BLaER1 (cell line): ENCODE results near the gene ATF7.
A peak's percentile ranks its signal among the peaks of the same experiment; 100 is the strongest.

Experiments
- H3K27ac ChIP-seq: shearing (Covaris generic); formaldehyde crosslinking; 2 replicates; pipeline ENCODE4 v1.8.1; 2022
- H3K27me3 ChIP-seq: shearing (Covaris generic); formaldehyde crosslinking; 2 replicates; pipeline ENCODE4 v1.8.1; 2022
- H3K36me3 ChIP-seq: shearing (Covaris generic); formaldehyde crosslinking; 2 replicates; pipeline ENCODE4 v1.8.1; 2022
- H3K4me1 ChIP-seq: shearing (Covaris generic); formaldehyde crosslinking; 2 replicates; pipeline ENCODE4 v1.8.1; 2022
- H3K4me2 ChIP-seq: shearing (Covaris generic); formaldehyde crosslinking; 2 replicates; pipeline ENCODE4 v1.8.1; 2022
- H3K4me3 ChIP-seq: shearing (Covaris generic); formaldehyde crosslinking; 2 replicates; pipeline ENCODE4 v1.8.1; 2022
- H3K9ac ChIP-seq: shearing (Covaris generic); formaldehyde crosslinking; 2 replicates; pipeline ENCODE4 v1.8.1; 2022
- H3K9me3 ChIP-seq: shearing (Covaris generic); formaldehyde crosslinking; 2 replicates; pipeline ENCODE4 v1.8.1; 2022
- H4K20me1 ChIP-seq: shearing (Covaris generic); formaldehyde crosslinking; 2 replicates; pipeline ENCODE4 v1.8.1; 2022
- Cebpa-rat ChIP-seq: shearing (Covaris generic); IDR thresholded peaks from 2 replicates; pipeline ENCODE4 v1.8.1; 2022

The ATF7 gene

GRCh38 chr12:53631721-53632120, 5.5 kb upstream of the ATF7 start:
- Histone ChIP-seq H3K27me3 (no peaks in the 10 kb centered on the region), H3K27ac (no peak overlapping the region), H3K36me3 (no peaks in the 10 kb centered on the region), H3K4me2 (no peak overlapping the region), H3K9me3 (peaks cover 26% of the 10 kb centered on the region), H3K9ac (no peak overlapping the region), H4K20me1 (no peaks in the 10 kb centered on the region), H3K4me1 (peaks cover 8% of the 10 kb centered on the region), H3K4me3 (no peak overlapping the region)
- TF ChIP-seq Cebpa-rat = no peak

- no peak for TF ChIP-seq Cebpa-rat
- Histone ChIP-seq H3K27ac (no peak overlapping the region), H3K9ac (no peak overlapping the region), H3K4me1 (peaks cover 35% of the 10 kb centered on the region), H3K27me3 (no peaks in the 10 kb centered on the region), H3K4me3 (no peak overlapping the region), H3K4me2 (no peak overlapping the region), H3K36me3 (no peaks in the 10 kb centered on the region), H3K9me3 (peaks cover 10% of the 10 kb centered on the region), H4K20me1 (no peaks in the 10 kb centered on the region)
Observed at GRCh38 chr12:53627919-53628318, 1.7 kb upstream of the ATF7 start.

DNA sequence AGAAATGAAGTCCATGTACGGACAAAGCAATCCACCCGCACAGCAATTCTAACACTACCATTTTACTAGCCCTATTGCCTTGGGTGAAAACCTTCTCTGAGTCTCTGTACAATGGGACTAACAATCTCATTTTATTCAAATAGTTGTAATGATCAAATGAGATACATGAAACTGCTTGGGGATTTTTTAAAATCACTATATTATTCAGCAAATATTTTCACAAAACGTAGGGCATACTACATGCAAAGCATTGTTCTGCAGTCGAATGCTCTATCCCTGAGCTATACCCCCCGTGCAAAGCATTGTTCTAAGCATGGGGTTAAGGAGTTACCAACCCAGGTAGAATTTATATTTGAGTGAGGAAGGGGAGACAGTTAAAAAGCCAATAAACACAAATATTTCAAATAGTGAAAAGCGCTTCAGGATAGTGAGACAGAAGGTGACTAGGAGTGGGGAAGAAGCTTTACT, 554 bp upstream of the ATF7 start:
- no peak for TF ChIP-seq Cebpa-rat
- Histone ChIP-seq H3K4me1 (peaks cover 47% of the 10 kb centered on the region), H3K36me3 (0 out of 2 replicates have a peak, but pooled peaks cover 3% of the 10 kb centered on the region), H3K27me3 (no peaks in the 10 kb centered on the region), H3K9me3 (peaks cover 5% of the 10 kb centered on the region; the same call in 1 of the 2 replicates), H4K20me1 (no peaks in the 10 kb centered on the region), H3K4me2 (peak overlapping the region; percentile 85), H3K9ac (peak overlapping the region; percentile 98), H3K27ac (peak overlapping the region; percentile 97), H3K4me3 (peak overlapping the region; percentile 73)

DNA sequence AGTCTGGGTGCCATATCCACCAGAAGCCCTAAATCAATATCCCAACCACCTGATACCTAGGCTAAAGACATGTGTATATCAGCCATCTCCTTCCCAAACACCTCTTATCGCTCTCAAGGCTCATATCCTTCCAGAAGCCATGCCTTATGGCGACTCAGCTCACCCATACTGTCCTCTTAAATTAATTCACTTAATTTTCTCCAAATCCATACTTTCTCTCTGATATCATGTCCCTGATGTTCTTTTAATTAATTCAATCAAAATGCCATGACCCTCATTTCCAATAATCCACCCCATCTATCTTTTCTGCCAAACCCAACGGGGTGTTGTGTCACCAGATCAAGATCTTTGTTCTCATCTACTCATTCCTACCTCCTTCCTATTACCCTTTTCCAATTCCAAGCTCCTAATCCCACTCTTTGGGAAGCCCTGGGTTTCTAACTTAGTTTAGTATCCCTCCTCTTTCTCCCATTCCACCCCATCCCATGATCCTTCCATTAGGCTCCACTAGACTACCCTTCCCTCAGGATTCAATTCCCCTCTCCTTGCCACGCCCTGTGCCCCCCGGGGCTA, 723 bp downstream of the ATF7 start:
- Histone ChIP-seq H3K27ac (peak overlapping the region; percentile 97), H3K9me3 (no peaks in the 10 kb centered on the region), H3K4me1 (peaks cover 51% of the 10 kb centered on the region), H3K9ac (peak overlapping the region; percentile 98), H3K4me3 (peak overlapping the region; percentile 73), H3K27me3 (no peaks in the 10 kb centered on the region), H4K20me1 (no peaks in the 10 kb centered on the region), H3K4me2 (peak overlapping the region; percentile 96), H3K36me3 (0 out of 2 replicates have a peak, but pooled peaks cover 3% of the 10 kb centered on the region)
- no peak for TF ChIP-seq Cebpa-rat

- Histone ChIP-seq H3K27ac (peak overlapping the region; percentile 97; the same call in 1 of the 2 replicates), H3K4me1 (peaks cover 52% of the 10 kb centered on the region), H3K9me3 (no peaks in the 10 kb centered on the region), H3K27me3 (no peaks in the 10 kb centered on the region), H3K36me3 (0 out of 2 replicates have a peak, but pooled peaks cover 3% of the 10 kb centered on the region), H3K9ac (peak overlapping the region; percentile 98), H3K4me3 (peak overlapping the region; percentile 73), H3K4me2 (peak overlapping the region; percentile 96), H4K20me1 (no peaks in the 10 kb centered on the region)
- TF ChIP-seq Cebpa-rat = no peak
Observed at GRCh38 chr12:53624956-53625355, 1.2 kb downstream of the ATF7 start.

DNA sequence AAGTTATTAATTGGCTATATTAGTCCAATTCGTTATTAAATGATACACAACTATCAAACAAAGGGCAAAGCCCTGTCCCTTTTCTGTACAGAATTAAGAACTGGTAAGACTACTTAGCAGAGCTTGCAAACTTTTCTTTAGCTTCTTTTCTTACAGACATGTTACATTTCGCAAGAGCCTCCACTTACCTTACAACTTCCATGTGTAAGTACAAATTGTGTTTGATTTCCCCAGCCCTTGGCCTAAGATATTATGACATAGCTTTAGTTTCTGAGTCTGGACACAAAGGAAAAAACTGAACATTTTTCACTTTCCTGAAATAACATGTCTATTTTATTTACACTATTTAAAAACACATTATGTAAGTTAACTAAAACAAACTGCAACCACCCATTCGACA, 1.7 kb downstream of the ATF7 start:
- peak overlapping the region; percentile 73 for H3K4me3 ChIP-seq
- no peaks in the 10 kb centered on the region for H3K9me3 ChIP-seq
- H3K36me3 ChIP-seq = 0 out of 2 replicates have a peak, but pooled peaks cover 3% of the 10 kb centered on the region
- no peaks in the 10 kb centered on the region for H4K20me1 ChIP-seq
- H3K4me2 ChIP-seq = peak overlapping the region; percentile 96
- H3K9ac ChIP-seq = peak overlapping the region; percentile 98
- peak overlapping the region; percentile 97; the same call in 1 of the 2 replicates for H3K27ac ChIP-seq
- peaks cover 57% of the 10 kb centered on the region for H3K4me1 ChIP-seq
- no peaks in the 10 kb centered on the region for H3K27me3 ChIP-seq
- no peak for TF ChIP-seq Cebpa-rat

DNA sequence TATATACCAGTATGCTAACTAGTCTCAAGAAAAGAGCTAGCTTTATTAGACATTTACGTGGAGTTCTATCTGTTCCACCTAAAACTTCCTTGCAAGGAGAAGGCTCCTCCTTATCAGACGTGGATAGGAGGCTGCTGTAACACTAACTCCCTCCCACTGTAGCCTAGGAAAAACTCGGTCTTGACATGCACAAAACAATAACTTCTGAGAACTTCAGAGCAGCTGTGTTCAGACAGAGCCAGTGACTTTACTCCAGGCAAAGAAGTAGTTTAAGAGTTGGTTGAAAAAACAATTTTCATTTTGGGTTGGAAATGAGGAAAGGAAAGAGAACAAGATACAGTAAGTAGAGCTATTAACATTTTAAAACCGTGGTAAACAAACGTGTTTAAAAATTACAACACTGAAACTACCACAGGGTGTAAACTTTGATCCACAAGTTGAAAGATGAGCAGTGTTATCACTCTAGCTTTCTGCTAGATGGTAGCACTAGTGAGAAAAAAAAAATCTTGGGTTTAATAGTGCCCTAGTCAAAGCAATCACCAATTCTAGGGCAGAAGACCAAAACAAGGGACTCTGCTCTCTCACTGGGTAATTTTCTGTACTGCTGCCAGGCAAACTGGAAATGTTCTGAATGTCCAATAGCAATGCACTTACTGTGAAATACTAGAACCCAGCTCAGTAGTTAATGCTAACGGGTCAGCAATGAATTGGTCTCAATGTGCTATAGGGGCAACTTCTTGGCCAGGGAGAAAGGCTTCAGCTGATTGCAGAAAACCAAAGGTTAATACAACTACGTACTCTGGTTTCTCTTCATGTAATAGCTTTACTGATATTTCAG, 2.4 kb downstream of the ATF7 start:
- Histone ChIP-seq H3K4me3 (peak overlapping the region; percentile 42), H3K4me1 (peaks cover 64% of the 10 kb centered on the region), H3K27ac (peak overlapping the region; percentile 21; the same call in 1 of the 2 replicates), H3K9ac (peak overlapping the region; percentile 98), H3K9me3 (no peaks in the 10 kb centered on the region), H4K20me1 (no peaks in the 10 kb centered on the region), H3K27me3 (no peaks in the 10 kb centered on the region), H3K36me3 (0 out of 2 replicates have a peak, but pooled peaks cover 3% of the 10 kb centered on the region), H3K4me2 (peak overlapping the region; percentile 96)
- no peak for TF ChIP-seq Cebpa-rat

- no peaks in the 10 kb centered on the region for H3K9me3 ChIP-seq
- no peak overlapping the region for H3K4me3 ChIP-seq
- no peaks in the 10 kb centered on the region for H3K27me3 ChIP-seq
- H4K20me1 ChIP-seq = no peaks in the 10 kb centered on the region
- peaks cover 71% of the 10 kb centered on the region for H3K4me1 ChIP-seq
- H3K4me2 ChIP-seq = peak overlapping the region; percentile 96
- no peak for TF ChIP-seq Cebpa-rat
- H3K27ac ChIP-seq = no peak overlapping the region
- 0 out of 2 replicates have a peak, but pooled peaks cover 3% of the 10 kb centered on the region for H3K36me3 ChIP-seq
- H3K9ac ChIP-seq = no peak overlapping the region
Observed at GRCh38 chr12:53622724-53623123, 3.5 kb downstream of the ATF7 start.

DNA sequence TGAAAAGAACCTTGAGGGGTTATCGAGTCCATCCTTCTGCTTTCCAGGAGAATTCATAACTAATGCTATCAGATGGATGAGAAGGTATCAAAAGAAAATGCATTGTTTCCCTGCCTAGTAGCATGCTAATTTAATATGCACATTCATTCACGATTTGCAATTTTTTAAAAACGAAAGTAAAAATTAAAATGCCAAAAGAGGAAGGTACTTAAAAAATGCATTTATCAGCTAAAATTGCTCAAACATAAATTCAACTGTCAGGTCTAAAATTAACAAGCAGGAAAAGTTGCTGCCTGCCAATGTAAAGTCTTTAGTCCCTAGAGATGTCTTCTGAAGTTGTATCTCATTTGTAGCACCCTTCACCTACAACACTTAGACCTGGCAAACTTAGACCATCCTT, 7.9 kb downstream of the ATF7 start:
- Histone ChIP-seq H3K36me3 (peaks cover 13% of the 10 kb centered on the region; the same call in 1 of the 2 replicates), H3K4me1 (peaks cover 84% of the 10 kb centered on the region), H3K9ac (peak overlapping the region; percentile 55), H3K27ac (peak overlapping the region; percentile 80), H3K4me3 (peak overlapping the region; percentile 59), H4K20me1 (no peaks in the 10 kb centered on the region), H3K27me3 (no peaks in the 10 kb centered on the region), H3K9me3 (no peaks in the 10 kb centered on the region), H3K4me2 (peak overlapping the region; percentile 83)
- no peak for TF ChIP-seq Cebpa-rat

GRCh38 chr12:53617700-53618099, 8.5 kb downstream of the ATF7 start:
- no peaks in the 10 kb centered on the region for H4K20me1 ChIP-seq
- H3K27ac ChIP-seq = peak overlapping the region; percentile 80
- peak overlapping the region; percentile 83 for H3K4me2 ChIP-seq
- H3K36me3 ChIP-seq = peaks cover 15% of the 10 kb centered on the region
- peaks cover 84% of the 10 kb centered on the region for H3K4me1 ChIP-seq
- no peak for TF ChIP-seq Cebpa-rat
- no peaks in the 10 kb centered on the region for H3K27me3 ChIP-seq
- peak overlapping the region; percentile 59 for H3K4me3 ChIP-seq
- H3K9me3 ChIP-seq = no peaks in the 10 kb centered on the region
- H3K9ac ChIP-seq = peak overlapping the region; percentile 55
